ENCODE measurements around the gene PLXNA4.

- TF ChIP-seq FOXM1 (IDR thresholded peaks at IDR 0.05; ENCODE audit: borderline replicate concordance): no peak
- TF ChIP-seq, protein P1, sequence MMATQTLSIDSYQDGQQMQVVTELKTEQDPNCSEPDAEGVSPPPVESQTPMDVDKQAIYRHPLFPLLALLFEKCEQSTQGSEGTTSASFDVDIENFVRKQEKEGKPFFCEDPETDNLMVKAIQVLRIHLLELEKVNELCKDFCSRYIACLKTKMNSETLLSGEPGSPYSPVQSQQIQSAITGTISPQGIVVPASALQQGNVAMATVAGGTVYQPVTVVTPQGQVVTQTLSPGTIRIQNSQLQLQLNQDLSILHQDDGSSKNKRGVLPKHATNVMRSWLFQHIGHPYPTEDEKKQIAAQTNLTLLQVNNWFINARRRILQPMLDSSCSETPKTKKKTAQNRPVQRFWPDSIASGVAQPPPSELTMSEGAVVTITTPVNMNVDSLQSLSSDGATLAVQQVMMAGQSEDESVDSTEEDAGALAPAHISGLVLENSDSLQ (IDR thresholded peaks at IDR 0.05): no peak
- TF ChIP-seq FOXA1 (IDR thresholded peaks at IDR 0.05): no peak
- no peak for TF ChIP-seq HDGF (IDR thresholded peaks at IDR 0.05; ENCODE audit: borderline replicate concordance)
- no peak for TF ChIP-seq LEF1 (IDR thresholded peaks at IDR 0.05; ENCODE audit: borderline replicate concordance)
- TF ChIP-seq FOXK2 (IDR thresholded peaks at IDR 0.05): no peak
- TF ChIP-seq ELF4 (IDR thresholded peaks at IDR 0.05): no peak
These were observed 138.5 kb downstream of the PLXNA4 start for GRCh38 chr7:132437730-132438129.
